Measurements from ENCODE around the gene PGAP2.

PGAP2 gene

GRCh38 chr11:3865388-3866193, 57.2 kb downstream of the PGAP2 start:
- DNase-seq (ENCODE audit: low read depth): no peak
- TF ChIP-seq, protein P1, sequence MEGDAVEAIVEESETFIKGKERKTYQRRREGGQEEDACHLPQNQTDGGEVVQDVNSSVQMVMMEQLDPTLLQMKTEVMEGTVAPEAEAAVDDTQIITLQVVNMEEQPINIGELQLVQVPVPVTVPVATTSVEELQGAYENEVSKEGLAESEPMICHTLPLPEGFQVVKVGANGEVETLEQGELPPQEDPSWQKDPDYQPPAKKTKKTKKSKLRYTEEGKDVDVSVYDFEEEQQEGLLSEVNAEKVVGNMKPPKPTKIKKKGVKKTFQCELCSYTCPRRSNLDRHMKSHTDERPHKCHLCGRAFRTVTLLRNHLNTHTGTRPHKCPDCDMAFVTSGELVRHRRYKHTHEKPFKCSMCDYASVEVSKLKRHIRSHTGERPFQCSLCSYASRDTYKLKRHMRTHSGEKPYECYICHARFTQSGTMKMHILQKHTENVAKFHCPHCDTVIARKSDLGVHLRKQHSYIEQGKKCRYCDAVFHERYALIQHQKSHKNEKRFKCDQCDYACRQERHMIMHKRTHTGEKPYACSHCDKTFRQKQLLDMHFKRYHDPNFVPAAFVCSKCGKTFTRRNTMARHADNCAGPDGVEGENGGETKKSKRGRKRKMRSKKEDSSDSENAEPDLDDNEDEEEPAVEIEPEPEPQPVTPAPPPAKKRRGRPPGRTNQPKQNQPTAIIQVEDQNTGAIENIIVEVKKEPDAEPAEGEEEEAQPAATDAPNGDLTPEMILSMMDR (conservative IDR thresholded peaks at IDR 0.05; ENCODE audit: low read depth, low read length): no peak
- no peak overlapping the region for H3K4me3 ChIP-seq (ENCODE audit: low read length)

DNA sequence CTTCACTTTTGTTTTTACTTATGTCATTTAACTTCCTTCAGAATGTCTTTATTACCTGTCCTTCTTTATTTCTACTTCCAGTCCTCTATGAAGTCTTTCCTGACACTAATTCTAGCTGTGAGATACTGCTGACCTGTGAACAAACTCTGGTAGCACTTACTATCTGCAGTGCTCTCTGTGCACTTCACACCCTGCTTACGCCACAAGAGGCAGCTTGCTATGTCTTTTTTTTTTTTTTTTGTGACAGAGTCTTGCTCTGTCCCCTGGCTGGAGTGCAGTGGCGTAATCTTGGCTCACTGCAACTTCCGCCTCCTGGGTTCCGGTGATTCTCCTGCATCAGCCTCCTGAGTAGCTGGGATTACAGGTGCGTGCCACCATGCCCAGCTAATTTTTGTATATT, 57.8 kb downstream of the PGAP2 start:
- TF ChIP-seq, protein P1 (conservative IDR thresholded peaks at IDR 0.05; ENCODE audit: low read depth, low read length): no peak
- no peak for DNase-seq (ENCODE audit: low read depth)
- no peak overlapping the region for H3K4me3 ChIP-seq (ENCODE audit: low read length)

- DNase-seq (ENCODE audit: low read depth): no peak
- H3K4me3 ChIP-seq (ENCODE audit: low read length): no peak overlapping the region
- TF ChIP-seq, protein P1 (conservative IDR thresholded peaks at IDR 0.05; ENCODE audit: low read depth, low read length): no peak
These were observed 58.5 kb downstream of the PGAP2 start for GRCh38 chr11:3866836-3867208.

DNA sequence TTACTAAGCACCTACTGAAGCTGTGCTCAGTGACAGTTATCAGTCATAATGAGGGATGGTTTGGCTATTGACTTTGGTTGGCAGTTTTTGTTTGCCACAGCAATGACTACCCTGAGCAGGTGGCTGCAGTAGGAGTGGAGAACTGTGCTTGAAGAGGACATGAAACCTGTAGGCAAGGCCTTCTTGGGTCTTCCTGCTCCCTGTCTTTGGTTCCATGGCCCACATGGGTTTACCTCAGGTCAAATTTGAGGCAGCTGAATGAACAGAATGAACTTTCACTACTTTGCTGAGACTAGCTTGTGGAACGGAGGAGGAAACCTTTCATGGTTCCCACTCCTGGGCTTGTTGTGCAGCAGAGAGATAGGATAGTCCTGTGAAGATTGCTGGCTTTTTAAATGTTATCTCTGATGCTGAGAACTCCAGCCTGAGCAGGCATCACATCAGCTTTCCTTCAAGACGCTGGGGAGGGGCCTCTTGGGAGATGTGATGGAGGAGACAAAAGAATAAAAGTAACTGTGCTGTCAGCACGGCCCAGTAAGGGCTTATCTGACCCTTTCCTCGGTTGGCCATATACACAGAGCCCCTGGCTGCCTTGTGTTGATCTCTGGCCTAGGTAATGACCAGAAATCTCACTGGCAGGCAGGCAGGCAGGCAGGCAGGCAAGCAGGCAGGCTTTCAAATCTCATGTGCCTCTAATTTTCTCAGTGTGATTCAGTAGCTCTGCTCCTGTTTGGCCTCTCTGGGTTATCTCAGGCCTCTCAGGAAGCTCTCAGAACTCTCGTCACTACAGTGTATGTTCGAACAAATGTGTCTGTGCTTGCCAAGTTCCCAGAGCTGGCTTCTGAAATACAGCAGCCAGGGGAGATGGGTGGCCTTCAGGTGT, 59.1 kb downstream of the PGAP2 start:
- H3K4me3 ChIP-seq (ENCODE audit: low read length): no peak overlapping the region
- TF ChIP-seq, protein P1 (conservative IDR thresholded peaks at IDR 0.05; ENCODE audit: low read depth, low read length): no peak
- DNase-seq (ENCODE audit: low read depth): no peak

GRCh38 chr11:3873712-3874349, 65.5 kb downstream of the PGAP2 start:
- DNase-seq (ENCODE audit: low read depth): no peak
- TF ChIP-seq, protein P1 (conservative IDR thresholded peaks at IDR 0.05; ENCODE audit: low read depth, low read length): no peak
- no peak overlapping the region for H3K4me3 ChIP-seq (ENCODE audit: low read length)

Measured in retinal pigment epithelial cell (primary cell).